Measurements from ENCODE around the gene GALNT9.

GALNT9 gene

GRCh38 chr12:132344181-132344580 is 14.8 kb upstream of the GALNT9 start:
- DNase-seq = no peak

GRCh38 chr12:132343294-132344004 is 14.1 kb upstream of the GALNT9 start:
- DNase-seq = no peak

GRCh38 chr12:132342251-132343227 is 13.2 kb upstream of the GALNT9 start:
- no peak for DNase-seq

GRCh38 chr12:132341318-132342050 is 12.1 kb upstream of the GALNT9 start:
- no peak for DNase-seq

GRCh38 chr12:132340266-132341035 is 11.1 kb upstream of the GALNT9 start:
- no peak for DNase-seq

- no peak for DNase-seq
Measured at GRCh38 chr12:132339856-132340255, 10.5 kb upstream of the GALNT9 start.

GRCh38 chr12:132338781-132339180 is 9.4 kb upstream of the GALNT9 start:
- no peak for DNase-seq

DNA sequence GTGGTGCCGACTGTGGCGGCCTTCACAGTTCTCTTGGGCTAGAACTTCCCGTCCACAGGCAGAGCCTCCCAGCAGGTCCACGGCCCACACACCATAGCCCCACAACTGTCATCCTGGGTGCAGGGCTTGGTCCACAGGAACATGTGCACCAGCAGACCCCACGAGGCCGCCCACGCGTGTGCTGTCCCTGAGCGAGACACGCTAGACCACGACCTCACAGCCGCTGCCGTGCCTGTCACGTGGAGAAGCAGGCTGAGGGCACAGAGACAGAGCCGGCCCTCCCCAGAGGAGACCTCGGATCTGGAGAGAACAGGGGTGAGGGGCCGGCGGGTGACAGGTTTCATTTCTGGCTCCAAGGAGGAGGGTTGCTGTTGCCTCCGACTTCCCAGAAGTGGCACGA is 8.9 kb upstream of the GALNT9 start:
- DNase-seq = no peak

GRCh38 chr12:132337557-132337956 is 8.2 kb upstream of the GALNT9 start:
- DNase-seq = no peak

GRCh38 chr12:132336451-132337413 is 7.3 kb upstream of the GALNT9 start:
- no peak for DNase-seq

DNA sequence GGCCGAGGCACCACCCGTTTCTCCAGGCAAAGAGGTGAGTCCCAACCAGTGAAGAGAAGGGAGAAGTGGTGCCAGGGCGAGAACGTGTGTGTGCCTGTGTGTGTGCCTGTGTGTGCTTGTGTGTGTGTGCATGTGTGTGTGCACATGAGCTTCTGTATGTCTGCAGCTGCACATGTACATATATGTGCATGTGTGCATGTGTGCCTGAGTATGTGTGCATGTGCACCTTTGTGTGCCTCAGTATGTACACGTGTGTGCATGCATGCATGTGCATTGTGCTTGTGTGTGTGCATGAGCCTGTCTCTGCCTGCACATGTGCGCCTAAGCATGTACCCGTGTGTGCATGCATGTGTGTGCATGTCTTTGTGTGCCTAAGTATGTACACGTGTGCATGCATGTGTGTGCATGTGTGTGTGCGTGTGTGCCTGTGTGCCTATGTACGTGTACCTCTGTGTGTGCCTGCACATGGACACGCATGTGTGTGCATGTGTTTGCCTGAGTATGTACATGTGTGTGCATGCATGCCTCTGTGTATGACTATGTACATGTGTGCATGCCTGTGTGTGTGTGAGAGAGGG is 5.9 kb upstream of the GALNT9 start:
- DNase-seq = no peak

DNA sequence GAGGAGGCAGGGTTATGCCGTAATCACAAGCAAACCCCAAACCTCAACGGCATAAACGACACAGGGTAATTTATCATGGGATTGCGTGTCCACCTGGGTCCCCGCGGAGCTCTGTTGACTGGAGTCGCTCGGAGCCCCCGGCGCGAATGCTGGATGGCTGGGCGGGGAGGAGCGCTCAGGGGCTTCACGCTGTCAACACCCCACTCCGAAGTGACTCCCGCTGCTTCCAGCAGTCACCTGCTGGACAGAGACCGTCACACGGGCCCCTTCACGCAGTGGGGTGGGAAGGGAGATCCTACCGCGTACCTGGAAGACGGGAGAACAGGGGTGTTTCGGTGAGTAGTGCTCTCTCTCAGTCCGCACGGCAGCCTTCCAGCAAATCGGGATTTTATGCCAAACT is 4.4 kb upstream of the GALNT9 start:
- DNase-seq = no peak

- no peak for DNase-seq
Measured at GRCh38 chr12:132333273-132333672, 3.9 kb upstream of the GALNT9 start.

DNA sequence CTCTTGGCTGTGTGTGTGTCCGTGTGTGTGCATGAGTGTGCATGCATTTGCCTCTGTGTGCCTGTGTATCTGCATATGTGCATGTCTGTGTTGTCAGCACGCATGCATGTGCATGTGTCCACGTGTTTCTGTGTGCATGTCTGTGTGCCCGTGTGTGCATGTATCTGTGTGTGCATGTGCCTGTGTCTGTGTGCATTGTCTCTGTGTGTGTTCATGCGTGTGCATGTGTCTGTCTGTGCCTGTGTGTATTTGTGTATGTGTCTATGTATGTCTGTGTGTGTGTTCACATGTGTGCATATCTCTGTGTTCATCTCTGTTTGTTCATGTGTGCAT is 1.1 kb upstream of the GALNT9 start:
- DNase-seq = no peak

DNA sequence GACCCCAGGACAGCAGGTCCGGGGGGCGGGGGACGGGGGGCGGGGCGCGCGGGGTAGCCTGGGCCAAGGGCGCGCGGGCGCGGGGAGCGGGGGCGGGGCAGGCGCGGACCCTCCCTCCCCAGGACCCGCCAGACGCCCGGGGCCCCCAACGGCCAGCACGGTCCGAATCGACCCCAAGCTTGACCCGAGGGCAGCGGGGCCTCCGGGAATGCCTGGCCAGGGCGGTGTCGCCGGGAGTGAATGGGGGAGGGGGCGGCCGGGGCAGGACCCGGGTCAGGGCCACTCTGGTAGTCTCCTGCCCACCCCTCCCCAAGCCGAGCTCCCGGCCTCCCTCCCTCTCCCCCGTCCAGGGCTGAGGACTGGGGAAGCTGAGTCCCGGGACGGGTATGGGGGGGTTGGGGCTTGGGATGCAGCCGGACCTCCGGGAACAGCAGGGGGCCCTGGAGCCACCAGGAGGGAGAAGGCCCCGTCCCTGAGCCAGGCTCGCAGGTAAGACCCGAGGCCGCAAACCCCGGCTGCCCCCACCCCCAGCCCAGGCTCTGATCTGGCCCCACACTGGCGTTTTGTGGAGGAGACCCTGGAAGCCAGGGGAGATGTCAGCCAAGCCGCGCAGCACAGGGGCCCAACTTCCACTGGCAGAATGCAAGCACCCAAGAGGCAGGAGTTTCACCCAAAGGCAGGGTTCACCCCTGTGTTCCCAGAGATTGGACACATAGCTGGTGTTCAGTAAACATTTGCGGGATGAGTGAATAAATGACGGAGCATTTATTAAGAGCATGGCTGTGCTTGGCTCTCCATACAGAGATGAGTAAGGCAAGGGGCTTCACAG is 545 bp upstream of the GALNT9 start:
- no peak for DNase-seq

DNA sequence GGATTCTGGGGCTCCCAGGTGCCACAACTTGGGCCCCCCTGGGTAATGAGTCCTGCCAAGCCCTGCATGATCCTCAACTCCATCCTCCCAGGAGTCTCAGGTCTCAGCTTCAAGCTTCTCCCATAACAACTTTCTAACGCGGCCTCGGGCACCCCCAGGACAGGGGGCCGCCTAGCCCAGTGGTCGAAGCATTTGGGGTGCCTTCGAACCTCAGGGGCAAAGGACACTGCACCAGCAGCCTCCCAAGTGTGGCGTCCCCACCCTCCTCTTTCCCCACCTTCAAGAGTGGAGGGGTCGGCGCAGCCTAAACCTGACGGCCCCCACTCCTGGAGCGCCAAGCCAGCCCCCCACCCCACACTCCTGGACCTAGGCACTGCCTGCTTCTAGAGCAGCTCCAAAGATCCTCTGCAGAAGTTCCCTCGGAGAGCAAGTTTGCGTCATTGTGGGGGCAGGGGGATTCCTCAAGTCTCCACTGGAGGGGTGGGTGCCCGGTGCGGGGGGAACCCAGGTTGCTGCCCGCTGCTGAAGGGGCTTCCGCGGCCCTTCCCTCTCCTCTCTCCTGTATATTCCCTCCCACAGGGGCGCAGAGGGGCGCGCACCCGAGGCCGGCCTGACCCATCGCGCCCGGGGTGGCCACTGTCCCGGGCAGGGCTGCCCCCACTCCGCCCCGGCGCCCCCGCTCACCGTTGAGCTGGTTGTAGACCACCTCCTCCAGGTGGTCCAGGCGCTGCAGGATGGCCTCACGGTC is 933 bp downstream of the GALNT9 start:
- no peak for DNase-seq

DNA sequence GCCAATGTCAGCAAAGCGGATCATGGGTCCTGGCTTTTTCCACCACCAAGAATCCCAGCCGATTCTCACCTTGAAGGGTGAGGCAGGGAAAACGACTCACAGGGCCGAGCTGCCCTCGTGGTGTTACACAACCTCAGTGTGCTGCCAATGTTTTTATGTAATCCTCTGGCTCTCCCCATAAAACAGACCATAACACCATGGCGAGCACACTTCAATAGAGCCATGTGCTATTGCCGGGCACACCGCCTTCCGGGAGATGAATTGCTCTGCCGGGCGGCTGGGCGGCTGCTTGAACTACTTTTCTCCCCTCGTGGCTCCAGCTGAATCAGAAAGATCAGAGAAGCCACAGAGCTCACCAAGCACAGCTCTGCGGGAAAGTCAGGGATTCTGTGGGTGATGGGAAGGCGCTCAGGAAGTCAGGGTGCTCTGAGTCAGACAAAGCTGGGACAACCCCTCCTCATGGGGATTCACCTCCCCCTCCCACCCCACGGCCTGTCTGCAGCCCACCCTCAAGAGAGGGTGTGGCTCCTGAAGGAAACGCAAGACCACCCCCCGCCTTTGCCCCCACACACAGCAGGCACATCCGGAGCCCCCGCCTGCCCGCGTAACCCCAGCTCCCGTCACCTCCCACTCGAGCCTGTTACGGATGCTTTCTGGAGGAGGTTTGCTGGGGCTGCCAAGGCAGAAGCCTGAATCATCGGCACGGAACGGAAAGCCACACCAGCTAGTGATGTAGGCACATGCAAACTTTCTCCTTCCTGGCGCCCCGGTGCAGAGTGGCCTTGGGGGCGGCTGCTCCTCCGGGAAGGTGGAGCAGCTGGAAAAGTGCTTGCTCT is 1.8 kb downstream of the GALNT9 start:
- no peak for DNase-seq

- no peak for DNase-seq
Measured at GRCh38 chr12:132326646-132327045, 2.7 kb downstream of the GALNT9 start.

- DNase-seq = no peak
Measured at GRCh38 chr12:132325733-132326130, 3.7 kb downstream of the GALNT9 start.
